Mesenchymal stem cell (in vitro differentiated cells and primary cell): ENCODE data around the gene C7orf33.
"Not testable (repeated sequence)": the region's sequence is repeated elsewhere in the genome, so short reads cannot be mapped to it uniquely, and the experiment has no call there.

Experiments
- DNase-seq: peaks from one replicate; pipeline ENCODE4 v3.0.0-alpha.2; 2013
- H2AFZ ChIP-seq: one replicate; pipeline ENCODE4 v1.6.1; 2013; ENCODE audit warnings: low read depth, mild to moderate bottlenecking, control low read depth, inconsistent platforms, low read length, moderate library complexity
- H2AK5ac ChIP-seq: 2 replicates; pipeline ENCODE4 v1.6.1; 2013; ENCODE audit warnings: low read length, moderate library complexity, mild to moderate bottlenecking, inconsistent platforms; ENCODE audit not compliant: severe bottlenecking
- H2BK120ac ChIP-seq: one replicate; pipeline ENCODE4 v1.6.1; 2013; ENCODE audit warnings: low read depth, mild to moderate bottlenecking, inconsistent platforms, low read length, moderate library complexity
- H2BK12ac ChIP-seq, 2 experiments: one replicate each; pipeline ENCODE4 v1.6.1; 2013; ENCODE audit warnings: inconsistent platforms in 2 of 2, low read length in 2 of 2, mild to moderate bottlenecking in 2 of 2, moderate library complexity in 2 of 2, control low read depth in 1 of 2
- H2BK15ac ChIP-seq: one replicate; pipeline ENCODE4 v1.6.1; 2013; ENCODE audit warnings: mild to moderate bottlenecking, low read depth, inconsistent platforms; ENCODE audit not compliant: poor library complexity, severe bottlenecking
- H2BK5ac ChIP-seq: 2 replicates; pipeline ENCODE4 v1.6.1; 2013; ENCODE audit warnings: low read depth, mild to moderate bottlenecking, low read length, control low read depth, inconsistent platforms; ENCODE audit not compliant: poor library complexity, severe bottlenecking
- H3K14ac ChIP-seq, 2 experiments: one replicate each; pipeline ENCODE4 v1.6.1; 2013; ENCODE audit warnings: inconsistent platforms in 2 of 2, low read length in 2 of 2, control low read depth in 1 of 2, mild to moderate bottlenecking in 1 of 2, moderate library complexity in 1 of 2
- H3K18ac ChIP-seq, 2 experiments: one replicate each; pipeline ENCODE4 v1.6.1; 2013; ENCODE audit warnings: inconsistent platforms in 2 of 2, low read length in 2 of 2, control low read depth in 1 of 2, low read depth in 1 of 2, mild to moderate bottlenecking in 1 of 2
- H3K23ac ChIP-seq, 2 experiments: one replicate each; pipeline ENCODE4 v1.6.1; 2013; ENCODE audit warnings: inconsistent platforms in 2 of 2, low read length in 2 of 2, mild to moderate bottlenecking in 2 of 2, moderate library complexity in 2 of 2, control low read depth in 1 of 2
- H3K27ac ChIP-seq: 2 replicates; pipeline ENCODE4 v1.5.1; 2013; ENCODE audit warnings: mild to moderate bottlenecking, moderate library complexity, low read length, control low read depth, inconsistent platforms; ENCODE audit not compliant: poor library complexity, severe bottlenecking
- H3K27me3 ChIP-seq, 2 experiments: 2 replicates each; pipeline versions ENCODE4 v1.6.1 to v1.7.0; 2013; ENCODE audit warnings: low read length in 2 of 2, mild to moderate bottlenecking in 2 of 2, moderate library complexity in 2 of 2, control low read depth in 1 of 2, inconsistent platforms in 1 of 2; ENCODE audit not compliant: control insufficient read depth in 1 of 2, insufficient read depth in 1 of 2
- H3K36me3 ChIP-seq, 2 experiments: 2 replicates each; pipeline versions ENCODE4 v1.6.1 to v1.7.0; 2013; ENCODE audit warnings: low read length in 2 of 2, control low read depth in 1 of 2, inconsistent platforms in 1 of 2, low read depth in 1 of 2, mild to moderate bottlenecking in 1 of 2; ENCODE audit not compliant: insufficient read depth in 2 of 2, control insufficient read depth in 1 of 2
- H3K4ac ChIP-seq, 2 experiments: one replicate each; pipeline ENCODE4 v1.6.1; 2013; ENCODE audit warnings: inconsistent platforms in 2 of 2, low read length in 2 of 2, mild to moderate bottlenecking in 2 of 2, moderate library complexity in 2 of 2, control low read depth in 1 of 2, low read depth in 1 of 2
- H3K4me1 ChIP-seq: 2 replicates; pipeline ENCODE4 v1.6.1; 2013; ENCODE audit warnings: low read depth, low read length, control low read depth; ENCODE audit not compliant: control insufficient read depth, insufficient read depth
- H3K4me2 ChIP-seq: 2 replicates; pipeline ENCODE4 v1.6.1; 2013; ENCODE audit warnings: low read length, mild to moderate bottlenecking, inconsistent platforms; ENCODE audit not compliant: poor library complexity, severe bottlenecking
- H3K4me3 ChIP-seq, 2 experiments: 2 replicates each; pipeline versions ENCODE4 v1.5.1 to v1.7.0; 2013; ENCODE audit warnings: low read length in 2 of 2, mild to moderate bottlenecking in 2 of 2, control low read depth in 1 of 2, low read depth in 1 of 2; ENCODE audit not compliant: insufficient read depth in 1 of 2
- H3K79me1 ChIP-seq: replicated peaks from 2 replicates; pipeline ENCODE4 v1.6.1; 2013; ENCODE audit warnings: mild to moderate bottlenecking, control low read depth, low read length, inconsistent platforms; ENCODE audit not compliant: poor library complexity, severe bottlenecking
- H3K9ac ChIP-seq: 2 replicates; pipeline ENCODE4 v1.7.0; 2013; ENCODE audit warnings: mild to moderate bottlenecking, low read length, moderate library complexity
- H3K9me3 ChIP-seq: 2 replicates; pipeline ENCODE4 v1.7.0; 2013; ENCODE audit warnings: mild to moderate bottlenecking, low read length; ENCODE audit not compliant: control insufficient read depth
- H4K8ac ChIP-seq: one replicate; pipeline ENCODE4 v1.6.1; 2013; ENCODE audit warnings: inconsistent platforms, mild to moderate bottlenecking, low read length, moderate library complexity
- H4K91ac ChIP-seq: one replicate; pipeline ENCODE4 v1.6.1; 2013; ENCODE audit warnings: mild to moderate bottlenecking, low read length, inconsistent platforms
- WGBS: methylation state at CpG from one replicate; pipeline ENCODE4 v1.1.7; 2013; ENCODE audit warnings: mixed read lengths; 5-methylcytosine and 5-hydroxymethylcytosine counted together

The C7orf33 gene

DNA sequence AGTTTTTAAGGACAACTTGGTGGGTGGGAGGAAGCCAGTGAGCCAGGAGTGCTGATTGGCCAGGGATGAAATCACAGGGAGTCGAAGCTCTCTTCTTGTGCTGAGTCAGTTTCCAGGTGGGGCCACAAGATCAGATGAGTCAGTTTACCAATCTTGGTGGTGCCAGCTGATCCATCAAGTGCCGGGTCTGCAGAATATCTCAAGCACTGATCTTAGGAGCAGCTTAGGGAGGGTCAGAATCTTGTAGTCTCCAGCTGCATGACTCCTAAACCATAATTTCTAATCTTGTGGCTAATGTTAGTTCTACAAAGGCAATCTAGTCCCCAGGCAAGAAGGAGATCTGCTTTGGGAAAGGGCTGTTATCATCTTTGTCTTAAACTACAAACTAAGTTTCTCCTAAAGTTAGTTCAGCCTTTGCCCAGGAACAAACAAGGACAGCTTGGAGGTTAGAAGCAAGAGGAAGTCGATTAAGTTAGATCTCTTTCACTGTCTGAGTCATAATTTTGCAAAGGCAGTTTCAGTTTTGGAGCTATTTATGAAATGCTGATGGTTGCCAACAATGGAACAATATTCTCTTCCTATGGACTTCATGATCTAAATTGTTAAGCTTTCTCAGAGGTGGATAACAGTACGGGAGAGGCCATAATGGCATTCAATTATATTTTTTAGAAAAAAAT is 26.2 kb upstream of the C7orf33 start:
- not testable (repeated sequence) for H3K4ac ChIP-seq, H3K27me3 ChIP-seq, H2BK5ac ChIP-seq, H3K23ac ChIP-seq, H3K36me3 ChIP-seq, H2AK5ac ChIP-seq, H2AFZ ChIP-seq, H3K4me1 ChIP-seq, H4K8ac ChIP-seq, H3K14ac ChIP-seq, H3K27ac ChIP-seq, H4K91ac ChIP-seq, H2BK12ac ChIP-seq, H2BK15ac ChIP-seq, H3K79me1 ChIP-seq, H3K4me2 ChIP-seq, H3K18ac ChIP-seq, H2BK120ac ChIP-seq
- peak; percentile 12 for DNase-seq
- H3K9ac ChIP-seq: peak overlapping the region; percentile 76
- 70% methylated on average over 3 of the region's 4 CpGs for WGBS
- peak overlapping the region in 1 of 2 experiments; percentile 48 for H3K4me3 ChIP-seq
- H3K9me3 ChIP-seq: peaks cover 18% of the 10 kb centered on the region

- H3K9ac ChIP-seq: no peak overlapping the region
Observed at GRCh38 chr7:148566736-148567135, 23.8 kb upstream of the C7orf33 start.

DNA sequence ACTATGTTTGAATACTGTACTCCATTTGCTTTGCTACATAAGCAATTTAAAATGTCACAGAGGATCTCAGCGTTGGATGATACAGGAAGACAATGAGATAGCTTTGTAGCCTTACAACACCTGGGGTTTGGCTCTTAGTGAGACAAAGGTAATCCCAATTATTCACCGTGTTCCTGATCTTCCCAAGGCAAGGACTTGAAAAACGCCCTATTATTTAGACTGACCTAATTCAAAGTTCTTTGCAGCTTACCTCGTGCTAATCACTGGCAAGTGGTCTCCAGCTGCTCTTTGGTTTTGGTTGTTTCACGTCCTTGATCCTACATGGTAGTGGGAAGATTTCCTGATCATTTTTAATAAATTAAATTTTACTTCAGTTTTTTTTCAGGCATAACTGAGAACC is 23.0 kb upstream of the C7orf33 start:
- H3K36me3 ChIP-seq: no peaks in the 10 kb centered on the region
- no peak overlapping the region for H4K91ac ChIP-seq
- no peaks in the 10 kb centered on the region for H3K27me3 ChIP-seq
- H3K14ac ChIP-seq: no peak overlapping the region
- H3K27ac ChIP-seq: no peak overlapping the region
- no peak overlapping the region for H3K4ac ChIP-seq
- no peak overlapping the region for H3K4me2 ChIP-seq
- H3K23ac ChIP-seq: no peak overlapping the region
- no peak overlapping the region for H2BK5ac ChIP-seq
- WGBS: 60% methylated on average over 3 of the region's 5 CpGs
- H3K4me3 ChIP-seq: no peak overlapping the region
- no peaks in the 10 kb centered on the region for H3K79me1 ChIP-seq
- no peak for DNase-seq
- H3K9ac ChIP-seq: no peak overlapping the region
- no peak overlapping the region for H2BK12ac ChIP-seq
- H3K9me3 ChIP-seq: peaks cover 13% of the 10 kb centered on the region
- no peak overlapping the region for H3K18ac ChIP-seq
- no peak overlapping the region for H2BK120ac ChIP-seq
- no peak overlapping the region for H2AFZ ChIP-seq
- H3K4me1 ChIP-seq: no peaks in the 10 kb centered on the region
- no peak overlapping the region for H2BK15ac ChIP-seq
- H4K8ac ChIP-seq: no peak overlapping the region
- no peak overlapping the region for H2AK5ac ChIP-seq

More at GRCh38 chr7:148566736-148567135, 23.8 kb upstream of the C7orf33 start:
- Histone ChIP-seq H4K8ac (no peak overlapping the region), H3K18ac (no peak overlapping the region), H2BK5ac (no peak overlapping the region), H3K36me3 (no peaks in the 10 kb centered on the region), H3K4ac (no peak overlapping the region), H3K4me3 (no peak overlapping the region), H3K4me1 (no peaks in the 10 kb centered on the region), H2BK120ac (no peak overlapping the region), H3K79me1 (no peaks in the 10 kb centered on the region), H2BK12ac (no peak overlapping the region), H2AFZ (no peak overlapping the region), H3K14ac (no peak overlapping the region), H3K27me3 (peaks cover 0 to 3% of the 10 kb centered on the region in 2 experiments), H3K9me3 (peaks cover 14% of the 10 kb centered on the region), H3K27ac (no peak overlapping the region), H3K4me2 (no peak overlapping the region), H4K91ac (no peak overlapping the region), H2AK5ac (no peak overlapping the region), H2BK15ac (no peak overlapping the region), H3K23ac (no peak overlapping the region)
- no peak for DNase-seq
- 94% methylated on average over 5 of the region's 6 CpGs for WGBS

- DNase-seq: no peak
- WGBS: 84% methylated on average over 2 of the region's 2 CpGs
- Histone ChIP-seq H3K4me1 (no peaks in the 10 kb centered on the region), H2AK5ac (no peak overlapping the region), H4K8ac (no peak overlapping the region), H2BK120ac (no peak overlapping the region), H2AFZ (no peak overlapping the region), H3K4me3 (no peak overlapping the region), H3K23ac (no peak overlapping the region), H3K4me2 (no peak overlapping the region), H3K79me1 (no peaks in the 10 kb centered on the region), H3K36me3 (no peaks in the 10 kb centered on the region), H3K14ac (no peak overlapping the region), H3K27ac (no peak overlapping the region), H3K27me3 (no peaks in the 10 kb centered on the region), H3K4ac (no peak overlapping the region), H2BK12ac (no peak overlapping the region), H3K9ac (no peak overlapping the region), H3K9me3 (no peaks in the 10 kb centered on the region), H3K18ac (no peak overlapping the region), H2BK5ac (no peak overlapping the region), H4K91ac (no peak overlapping the region), H2BK15ac (no peak overlapping the region)
Observed at GRCh38 chr7:148570510-148570909, 20.1 kb upstream of the C7orf33 start.
